Adipocyte (in vitro differentiated cells): Measurements from ENCODE around the gene OR52A5.
"Not testable (repeated sequence)": the region's sequence is repeated elsewhere in the genome, so short reads cannot be mapped to it uniquely, and the experiment has no call there.

Experiments
- DNase-seq: peaks from one replicate; pipeline ENCODE4 v3.0.0-alpha.2; 2015; ENCODE audit warnings: low read depth
- H3K27me3 ChIP-seq: replicated peaks from 2 replicates; pipeline ENCODE4 v1.7.0; 2013; ENCODE audit warnings: mild to moderate bottlenecking, low read length, moderate library complexity; ENCODE audit not compliant: control insufficient read depth, insufficient read depth
- H3K36me3 ChIP-seq: 2 replicates; pipeline ENCODE4 v1.7.0; 2013; ENCODE audit warnings: low read length, mild to moderate bottlenecking, moderate library complexity; ENCODE audit not compliant: control insufficient read depth, insufficient read depth, severe bottlenecking
- H3K4me1 ChIP-seq: 2 replicates; pipeline ENCODE4 v1.7.0; 2013; ENCODE audit warnings: mild to moderate bottlenecking, low read length, moderate library complexity; ENCODE audit not compliant: control insufficient read depth, insufficient read depth
- H3K4me3 ChIP-seq: 2 replicates; pipeline ENCODE4 v1.7.0; 2013; ENCODE audit warnings: mild to moderate bottlenecking, low read length, moderate library complexity
- H3K9ac ChIP-seq: 2 replicates; pipeline ENCODE4 v1.7.0; 2013; ENCODE audit warnings: mild to moderate bottlenecking, low read length, moderate library complexity
- H3K9me3 ChIP-seq: 2 replicates; pipeline ENCODE4 v1.7.0; 2013; ENCODE audit warnings: mild to moderate bottlenecking, low read length, moderate library complexity; ENCODE audit not compliant: control insufficient read depth

OR52A5 gene

DNA sequence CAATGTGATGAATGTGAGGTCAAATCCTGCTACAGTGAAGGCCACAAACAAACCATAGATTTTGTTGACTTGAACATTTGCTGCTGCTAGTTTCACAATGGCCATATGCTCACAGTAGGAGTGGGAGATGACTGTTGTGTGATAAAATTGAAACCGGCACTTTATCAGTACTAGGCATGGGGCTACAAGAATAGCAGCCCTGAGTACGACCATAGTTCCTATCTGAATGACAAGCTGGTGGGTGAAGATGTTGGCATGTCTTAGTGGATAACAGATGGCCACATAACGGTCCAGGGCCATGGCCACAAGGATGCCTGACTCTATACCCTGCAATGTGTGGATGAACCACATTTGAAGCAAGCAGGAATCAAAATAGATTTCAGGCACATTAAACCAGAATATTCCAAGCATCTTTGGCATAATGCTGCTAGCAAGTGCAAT is 13.6 kb upstream of the OR52A5 start:
- H3K27me3 ChIP-seq, result peaks cover 3% of the 10 kb centered on the region
- DNase-seq, result no peak
- H3K4me3 ChIP-seq, result no peak overlapping the region
- H3K9ac ChIP-seq, result no peak overlapping the region
- no peaks in the 10 kb centered on the region for H3K36me3 ChIP-seq
- no peaks in the 10 kb centered on the region for H3K9me3 ChIP-seq
- no peaks in the 10 kb centered on the region for H3K4me1 ChIP-seq

DNA sequence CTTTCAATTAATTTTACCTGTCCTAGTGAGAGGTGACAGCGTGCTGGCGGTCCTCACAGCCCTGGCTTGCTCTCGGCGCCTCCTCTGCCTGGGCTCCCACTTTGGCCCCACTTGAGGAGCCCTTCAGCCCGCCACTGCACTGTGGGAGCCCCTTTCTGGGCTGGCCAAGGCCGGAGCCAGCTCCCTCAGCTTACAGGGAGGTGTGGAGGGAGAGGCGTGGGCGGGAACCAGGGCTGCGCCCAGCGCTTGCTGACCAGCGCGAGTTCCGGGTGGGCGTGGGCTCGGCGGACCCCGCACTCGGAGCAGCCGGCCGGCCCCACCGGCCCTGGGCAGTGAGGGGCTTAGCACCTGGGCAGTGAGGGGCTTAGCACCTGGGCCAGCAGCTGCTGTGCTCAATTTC is 6.0 kb upstream of the OR52A5 start:
- not testable (repeated sequence) for H3K36me3 ChIP-seq, H3K9ac ChIP-seq, H3K4me3 ChIP-seq, H3K27me3 ChIP-seq, H3K4me1 ChIP-seq, DNase-seq, H3K9me3 ChIP-seq

DNA sequence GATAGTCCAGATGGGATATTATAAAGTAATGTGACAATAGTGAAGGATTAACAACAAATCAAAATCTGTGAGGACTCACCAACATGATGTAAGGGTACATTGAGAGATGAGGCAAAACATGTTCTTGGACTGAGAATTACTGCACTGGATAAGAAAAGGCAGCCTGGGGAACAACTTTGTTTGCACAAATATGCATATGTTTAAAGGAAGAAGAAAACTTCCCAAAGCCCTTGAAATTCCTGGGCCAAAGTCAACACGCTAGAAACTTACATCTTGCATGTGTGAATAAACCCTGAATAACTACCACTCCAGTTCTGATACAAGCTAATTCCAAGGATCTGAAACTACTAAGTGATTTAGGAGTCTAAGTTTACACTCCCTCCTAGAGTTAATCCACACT is 1.1 kb downstream of the OR52A5 start:
- Histone ChIP-seq H3K9ac (no peak overlapping the region), H3K27me3 (no peaks in the 10 kb centered on the region), H3K4me1 (no peaks in the 10 kb centered on the region), H3K4me3 (no peak overlapping the region), H3K36me3 (no peaks in the 10 kb centered on the region), H3K9me3 (no peaks in the 10 kb centered on the region)
- DNase-seq, result no peak

DNA sequence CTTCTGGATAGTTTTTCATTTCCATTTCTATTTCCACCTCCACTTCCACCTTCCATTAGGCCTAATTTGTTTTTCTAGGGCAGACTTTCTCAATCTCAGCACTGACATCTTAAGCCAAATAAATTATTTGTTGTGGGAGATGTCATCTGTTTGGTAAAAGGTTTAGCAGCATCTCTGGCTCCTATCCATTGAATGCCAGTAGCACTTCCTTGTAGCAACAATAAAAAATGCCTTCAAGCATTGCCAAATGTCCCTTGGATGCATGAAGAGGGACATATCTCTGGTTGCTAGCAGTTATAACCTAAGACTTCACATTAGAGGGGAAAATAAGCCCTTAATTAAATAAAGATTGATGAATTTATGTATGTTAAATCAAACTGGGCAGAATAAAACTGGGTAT is 1.9 kb downstream of the OR52A5 start:
- no peak overlapping the region for H3K4me3 ChIP-seq
- no peaks in the 10 kb centered on the region for H3K9me3 ChIP-seq
- H3K9ac ChIP-seq, result no peak overlapping the region
- H3K4me1 ChIP-seq, result no peaks in the 10 kb centered on the region
- no peak for DNase-seq
- H3K36me3 ChIP-seq, result no peaks in the 10 kb centered on the region
- no peaks in the 10 kb centered on the region for H3K27me3 ChIP-seq

DNA sequence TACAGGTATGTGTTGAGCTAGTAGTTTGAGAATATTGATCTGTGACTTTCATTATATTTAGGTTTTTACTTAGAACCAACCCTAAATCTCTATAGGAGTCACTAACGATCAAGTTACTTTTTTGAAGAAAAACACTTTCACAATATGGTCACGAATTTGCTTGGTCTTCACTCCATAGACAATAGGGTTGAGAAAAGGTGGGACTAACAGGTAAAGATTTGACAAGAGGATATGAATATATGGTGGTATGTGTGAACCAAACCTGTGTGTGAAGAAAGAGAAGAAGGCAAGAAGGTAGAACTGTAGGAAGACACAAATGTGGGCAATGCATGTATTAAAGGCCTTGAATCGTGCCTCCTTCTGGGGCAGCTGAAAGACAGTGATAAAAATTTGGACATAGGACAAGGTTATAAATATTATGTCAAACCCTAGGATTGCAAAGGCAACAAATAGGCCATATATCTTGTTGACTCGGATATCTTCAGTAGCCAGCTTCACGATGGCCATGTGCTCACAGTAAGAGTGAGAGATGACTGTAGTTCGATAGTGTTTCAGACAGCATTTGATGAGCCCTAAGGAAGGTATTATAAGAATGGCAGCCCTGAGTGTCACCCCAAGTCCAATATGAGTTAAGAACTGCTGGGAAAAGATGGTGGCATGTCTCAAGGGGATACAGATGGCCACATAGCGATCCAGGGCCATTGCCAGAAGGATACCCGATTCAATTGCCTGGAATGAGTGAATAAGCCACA is 6.4 kb downstream of the OR52A5 start:
- DNase-seq, result no peak
- Histone ChIP-seq H3K9me3 (no peaks in the 10 kb centered on the region), H3K36me3 (no peaks in the 10 kb centered on the region), H3K4me1 (no peaks in the 10 kb centered on the region), H3K27me3 (no peaks in the 10 kb centered on the region), H3K4me3 (no peak overlapping the region), H3K9ac (no peak overlapping the region)

DNA sequence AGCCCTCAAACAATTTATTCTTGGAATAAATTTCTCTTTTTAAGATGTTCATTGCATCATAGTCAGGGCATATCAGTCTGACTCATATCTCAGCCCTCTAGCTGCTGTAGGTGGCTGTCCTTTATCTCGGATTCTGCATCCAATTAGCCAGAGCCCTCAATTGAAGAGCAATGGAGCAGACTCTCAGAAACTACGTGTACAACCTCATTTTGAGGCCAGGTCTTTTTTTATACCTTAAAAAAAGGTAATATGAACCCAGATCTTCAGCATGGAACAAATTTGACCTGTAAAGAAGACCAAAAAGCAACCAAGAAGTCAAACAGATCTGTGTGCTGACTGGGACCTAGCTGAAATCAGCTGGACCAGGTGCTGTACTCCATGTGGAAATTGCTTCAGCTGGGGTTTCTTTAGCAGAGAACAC is 8.7 kb downstream of the OR52A5 start:
- no peak overlapping the region for H3K4me3 ChIP-seq
- DNase-seq, result peak; percentile 53
- H3K9ac ChIP-seq, result no peak overlapping the region
- H3K27me3 ChIP-seq, result no peaks in the 10 kb centered on the region
- H3K36me3 ChIP-seq, result no peaks in the 10 kb centered on the region
- no peaks in the 10 kb centered on the region for H3K4me1 ChIP-seq
- no peaks in the 10 kb centered on the region for H3K9me3 ChIP-seq

DNA sequence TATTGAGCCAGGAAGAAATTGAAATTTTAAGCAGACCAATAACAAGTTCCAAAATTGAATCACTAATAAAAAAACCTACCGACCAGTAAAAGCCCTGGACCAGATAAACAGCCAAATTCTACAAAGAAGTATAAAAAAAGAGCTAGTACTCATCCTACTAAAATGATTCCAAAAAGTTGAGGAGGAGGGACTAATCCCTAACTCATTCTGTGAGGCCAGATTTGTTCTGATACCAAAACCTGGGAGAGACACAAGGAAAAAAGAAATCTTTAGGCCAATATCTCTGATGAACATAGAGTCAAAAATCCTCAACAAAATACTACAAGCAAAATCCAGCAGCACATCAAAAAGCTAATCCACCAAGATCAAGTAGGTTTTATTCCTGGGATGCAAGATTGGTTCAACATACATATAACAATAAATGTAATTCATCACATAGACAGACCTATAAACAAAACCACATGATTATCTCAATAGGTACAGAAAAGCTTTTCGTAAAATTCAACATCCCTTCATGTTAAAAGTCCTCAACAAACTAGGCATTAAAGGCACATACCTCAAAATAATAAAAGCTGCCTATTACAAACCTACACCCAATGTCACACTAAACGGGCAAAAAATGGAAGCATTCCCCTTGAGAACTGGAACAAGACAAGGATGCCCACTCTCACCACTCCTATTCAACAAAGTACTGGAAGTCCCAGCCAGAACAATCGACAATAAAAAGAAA is 13.1 kb downstream of the OR52A5 start:
- Histone ChIP-seq H3K27me3 (peaks cover 4% of the 10 kb centered on the region), H3K4me3 (no peak overlapping the region), H3K9ac (no peak overlapping the region), H3K36me3 (no peaks in the 10 kb centered on the region), H3K9me3 (no peaks in the 10 kb centered on the region), H3K4me1 (no peaks in the 10 kb centered on the region)
- DNase-seq, result no peak

DNA sequence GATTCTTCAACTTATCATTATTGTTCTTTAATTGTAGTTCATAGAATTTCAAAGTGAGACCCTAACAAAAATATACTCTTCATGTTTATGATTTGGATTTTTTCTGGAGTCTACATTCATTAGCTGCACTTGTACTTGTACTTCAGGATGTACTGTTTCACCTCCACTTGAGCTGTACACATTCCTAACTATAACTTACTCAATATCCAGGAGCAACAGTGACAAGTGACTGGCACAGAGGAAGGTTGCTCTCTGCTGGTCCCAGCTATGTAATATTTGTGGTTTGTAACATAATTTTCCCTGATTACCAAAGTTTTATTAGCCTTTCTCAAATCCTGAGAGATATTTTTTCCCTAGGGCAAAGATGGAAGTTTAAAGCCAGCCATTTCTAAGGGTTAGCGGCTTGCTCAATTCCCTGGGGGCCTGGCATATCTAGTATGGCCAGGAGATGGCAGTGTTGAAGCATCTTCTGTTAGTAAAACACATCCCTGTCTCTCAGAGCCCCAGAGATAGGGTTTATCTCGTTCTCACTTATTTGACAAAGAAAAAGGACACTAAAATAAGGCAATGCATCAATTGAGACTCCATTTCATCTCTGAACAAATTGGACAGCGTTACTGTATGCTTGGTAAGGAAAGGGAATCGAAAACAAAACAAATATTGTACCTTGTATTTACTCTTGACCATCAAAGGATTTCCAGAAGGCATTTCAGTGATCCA is 14.2 kb downstream of the OR52A5 start:
- no peaks in the 10 kb centered on the region for H3K36me3 ChIP-seq
- no peak overlapping the region for H3K4me3 ChIP-seq
- peaks cover 4% of the 10 kb centered on the region for H3K27me3 ChIP-seq
- no peaks in the 10 kb centered on the region for H3K4me1 ChIP-seq
- peak; percentile 92 for DNase-seq
- no peaks in the 10 kb centered on the region for H3K9me3 ChIP-seq
- H3K9ac ChIP-seq, result no peak overlapping the region

DNA sequence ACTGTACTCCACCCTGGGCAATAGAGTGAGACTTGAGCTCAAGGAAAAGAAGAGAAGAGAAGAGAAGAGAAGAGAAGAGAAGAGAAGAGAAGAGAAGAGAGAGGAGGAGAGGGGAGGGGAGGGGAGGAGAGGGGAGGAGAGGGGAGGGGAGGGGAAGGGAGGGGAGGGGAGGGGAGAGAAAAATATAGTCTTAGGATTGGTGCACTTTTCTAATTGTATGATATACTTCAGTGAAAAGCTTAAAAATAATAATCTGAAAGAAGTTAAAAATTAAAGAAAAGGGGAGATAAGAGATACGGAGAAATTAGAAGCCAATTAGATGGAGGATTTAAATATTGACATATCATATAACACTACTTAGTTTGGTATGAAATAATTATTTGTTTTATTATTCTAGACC is 19.3 kb downstream of the OR52A5 start:
- H3K36me3 ChIP-seq, result no peaks in the 10 kb centered on the region
- no peak overlapping the region for H3K4me3 ChIP-seq
- peaks cover 4% of the 10 kb centered on the region for H3K27me3 ChIP-seq
- H3K9me3 ChIP-seq, result peaks cover 4% of the 10 kb centered on the region
- DNase-seq, result no peak
- no peaks in the 10 kb centered on the region for H3K4me1 ChIP-seq
- H3K9ac ChIP-seq, result no peak overlapping the region

DNA sequence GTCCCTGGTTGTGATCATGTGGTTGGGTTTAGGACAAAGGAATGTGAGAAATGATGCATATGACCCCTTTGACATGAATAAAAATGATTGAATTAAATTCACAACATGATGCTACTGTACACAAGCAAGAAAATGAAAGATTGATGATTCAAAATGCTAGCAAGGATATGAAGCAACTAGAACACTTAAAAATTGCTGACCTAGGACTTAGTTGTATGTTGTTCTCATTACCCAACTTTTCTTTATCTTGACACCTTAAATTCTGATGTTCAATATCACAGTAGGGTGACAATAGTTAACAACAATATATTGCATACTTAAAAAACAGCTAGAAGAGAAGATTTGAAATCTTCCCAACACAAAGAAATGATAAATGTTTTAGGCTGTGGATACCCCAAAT is 20.6 kb downstream of the OR52A5 start:
- no peak for DNase-seq
- Histone ChIP-seq H3K4me1 (no peaks in the 10 kb centered on the region), H3K4me3 (no peak overlapping the region), H3K36me3 (no peaks in the 10 kb centered on the region), H3K27me3 (no peaks in the 10 kb centered on the region), H3K9me3 (peaks cover 4% of the 10 kb centered on the region), H3K9ac (no peak overlapping the region)

DNA sequence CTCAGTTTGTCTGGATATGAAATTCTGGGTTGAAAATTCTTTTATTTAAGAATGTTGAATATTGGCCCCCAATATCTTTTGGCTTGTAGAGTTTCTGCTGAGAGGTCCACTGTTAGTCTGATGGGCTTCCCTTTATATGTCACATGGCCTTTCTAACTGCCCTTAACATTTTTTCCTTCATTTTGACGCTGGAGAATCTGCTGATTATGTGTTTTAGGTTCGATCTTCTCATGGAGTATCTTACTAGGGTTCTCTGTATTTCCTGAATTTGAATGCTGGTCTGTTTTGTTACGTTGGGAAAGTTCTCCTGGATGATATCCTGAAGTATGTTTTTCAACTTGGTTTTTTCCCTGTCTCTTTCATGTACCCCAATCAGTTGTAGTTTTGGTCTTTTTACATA is 22.8 kb downstream of the OR52A5 start:
- no peak overlapping the region for H3K9ac ChIP-seq
- no peaks in the 10 kb centered on the region for H3K36me3 ChIP-seq
- H3K9me3 ChIP-seq, result peaks cover 4% of the 10 kb centered on the region
- H3K4me3 ChIP-seq, result no peak overlapping the region
- DNase-seq, result no peak
- H3K4me1 ChIP-seq, result no peaks in the 10 kb centered on the region
- no peaks in the 10 kb centered on the region for H3K27me3 ChIP-seq
